Measurements from ENCODE around the gene SETBP1. TPM values are rescaled to one million over a fixed set of nuclear protein-coding genes. Genes with fewer than 3 reads are reported as not detected.

SETBP1 gene
- total RNA-seq, 1 experiment from 2014 or later = 0.05 TPM

GRCh38 chr18:44689736-44690135, 9.0 kb downstream of the SETBP1 start:
- ChIA-PET RAD21 (ENCODE audit: low non-redundant PET in 1 of 2, low total read pairs in 2 of 2, uncharacterized antibody in 2 of 2, unreplicated experiment in 2 of 2) (no interaction called here), CTCF (no interaction called here), POLR2A (no interaction called here)
- Histone ChIP-seq H3K36me3 (ENCODE audit: control insufficient read depth in 1 of 2, insufficient read depth in 2 of 2, low read length in 2 of 2) (no peaks in the 10 kb centered on the region), H3K4me1 (ENCODE audit: control insufficient read depth in 1 of 2, insufficient read depth in 2 of 2, low read length in 2 of 2) (no peaks in the 10 kb centered on the region), H3K9me3 (ENCODE audit: control insufficient read depth in 1 of 2, insufficient read depth in 1 of 2, low read depth in 1 of 2, low read length in 2 of 2) (peaks cover 5 to 24% of the 10 kb centered on the region in 2 experiments; a peak in 2 of 4 replicates), H3K9ac (ENCODE audit: low read length) (no peak overlapping the region), H2AFZ (ENCODE audit: low read depth, low read length, poor library complexity, severe bottlenecking) (no peak overlapping the region), H4K20me1 (ENCODE audit: insufficient read depth) (no peaks in the 10 kb centered on the region), H3K4me2 (ENCODE audit: low read length) (no peak overlapping the region), H3K27me3 (ENCODE audit: insufficient read depth, low read length) (no peaks in the 10 kb centered on the region), H3K4me3 (replicated peaks in 1 of 2; ENCODE audit: low read depth in 1 of 2, low read length in 2 of 2) (no peak overlapping the region), H3K27ac (ENCODE audit: low read depth, low read length) (no peak overlapping the region), H3K9me2 (ENCODE audit: insufficient read depth) (no peaks in the 10 kb centered on the region), H3K79me2 (ENCODE audit: insufficient read depth, low read length) (no peaks in the 10 kb centered on the region)
- ATAC-seq = no peak
- no peak for DNase-seq (ENCODE audit: low read depth, low spot score)
- no peak for TF ChIP-seq ZBTB33 (IDR thresholded peaks at IDR 0.05; ENCODE audit: extremely low read depth, insufficient replicate concordance, low read length)
- TF ChIP-seq FOSL1 (IDR thresholded peaks at IDR 0.05; ENCODE audit: low read depth) = no peak
- TF ChIP-seq YY1 (IDR thresholded peaks at IDR 0.05; ENCODE audit: extremely low read depth, insufficient replicate concordance, low read depth, low read length) = no peak
- no peak for TF ChIP-seq CTCF (IDR thresholded peaks at IDR 0.05 in 2 of 3, conservative IDR thresholded peaks at IDR 0.05 in 1 of 3; ENCODE audit: borderline replicate concordance in 1 of 3, insufficient read depth in 1 of 3, low read depth in 2 of 3, low read length in 2 of 3)
- no peak for TF ChIP-seq ELF1 (IDR thresholded peaks at IDR 0.05; ENCODE audit: borderline replicate concordance, low read depth)
- no peak for TF ChIP-seq SIN3A (IDR thresholded peaks at IDR 0.05; ENCODE audit: low read depth)
- TF ChIP-seq POLR2AphosphoS5 (IDR thresholded peaks at IDR 0.05; ENCODE audit: low read depth, low read length) = no peak
- TF ChIP-seq REST (IDR thresholded peaks at IDR 0.05; ENCODE audit: low read depth) = no peak
- TF ChIP-seq ATF3 (IDR thresholded peaks at IDR 0.05) = no peak
- TF ChIP-seq JUND (IDR thresholded peaks at IDR 0.05) = no peak
- TF ChIP-seq TCF7L2 (IDR thresholded peaks at IDR 0.05; ENCODE audit: borderline replicate concordance, extremely low read depth, insufficient read depth, insufficient read length) = no peak
- TF ChIP-seq MAX (IDR thresholded peaks at IDR 0.05) = no peak
- intact Hi-C loops (cut with micrococcal nuclease) = no loop called here
- no TSS peak for BruUV-seq (replicated peaks)
